Caco-2 (cell line): ENCODE data around the gene CST6. TPM values are rescaled to one million over a fixed set of nuclear protein-coding genes. Genes with fewer than 3 reads are reported as not detected.

ENCODE experiments used
- BruUV-seq: library from RNA; stranded (reverse); fragments of 400-500 nt; replicated peaks from 2 replicates; lab custom pipeline; 2021; lab: Mats Ljungman, UMichigan
- CTCF ChIA-PET: fragments of 300-600 bp; sonication (Branson Sonifier 250); formaldehyde crosslinking; loops from one replicate; lab custom pipeline; 2022; ENCODE audit warnings: antibody characterized with exemption; lab: Charles Lee
- POLR2A ChIA-PET: fragments of 300-600 bp; sonication (Branson Sonifier 250); formaldehyde crosslinking; loops from one replicate; lab custom pipeline; 2022; ENCODE audit warnings: antibody characterized with exemption; lab: Charles Lee
- DNase-seq, 2 experiments: peaks; one replicate each; pipeline versions ENCODE4 v3.0.0 to v3.0.0-alpha.2; 2020 to 2022
- H3K27me3 ChIP-seq: replicated peaks from 2 replicates; pipeline ENCODE4 v1.6.0; 2011; ENCODE audit warnings: low read length; ENCODE audit not compliant: control insufficient read depth, insufficient read depth
- H3K36me3 ChIP-seq: 2 replicates; pipeline ENCODE4 v1.5.1; 2011; ENCODE audit warnings: low read length; ENCODE audit not compliant: control insufficient read depth, insufficient read depth
- H3K4me1 ChIP-seq: fragments of 250-450 bp; sonication (Bioruptor Pico); 2 replicates; pipeline ENCODE4 v1.5.1; 2020; ENCODE audit warnings: mild to moderate bottlenecking
- H3K4me3 ChIP-seq: 2 replicates; pipeline ENCODE4 v1.5.1; 2011; ENCODE audit warnings: low read depth, mild to moderate bottlenecking, control low read depth, low read length
- H3K9me3 ChIP-seq: fragments of 250-450 bp; sonication (Bioruptor Pico); 2 replicates; pipeline ENCODE4 v1.5.1; 2020; ENCODE audit warnings: mild to moderate bottlenecking, moderate library complexity
- H3K27ac Mint-ChIP-seq: one replicate; pipeline ENCODE4 v1.8.0; 2022; ENCODE audit warnings: mixed read lengths; ENCODE audit not compliant: unreplicated experiment
- H3K27me3 Mint-ChIP-seq: one replicate; pipeline ENCODE4 v1.8.0; 2022; ENCODE audit warnings: mixed read lengths; ENCODE audit not compliant: insufficient read depth, unreplicated experiment
- H3K36me3 Mint-ChIP-seq: one replicate; pipeline ENCODE4 v1.8.0; 2022; ENCODE audit warnings: mild to moderate bottlenecking, mixed read lengths; ENCODE audit not compliant: insufficient read depth, unreplicated experiment
- H3K4me1 Mint-ChIP-seq: one replicate; pipeline ENCODE4 v1.8.0; 2022; ENCODE audit warnings: low read depth, mixed read lengths; ENCODE audit not compliant: unreplicated experiment
- H3K4me3 Mint-ChIP-seq: one replicate; pipeline ENCODE4 v1.8.0; 2022; ENCODE audit warnings: mild to moderate bottlenecking, moderate library complexity, mixed read lengths; ENCODE audit not compliant: unreplicated experiment
- H3K9me3 Mint-ChIP-seq: one replicate; pipeline ENCODE4 v1.8.0; 2022; ENCODE audit warnings: mixed read lengths; ENCODE audit not compliant: unreplicated experiment
- CTCF ChIP-seq, 2 experiments: fragments of 200-600 bp in 1 of 2; IDR thresholded peaks; 1 replicate in 1 of 2; 2 replicates in 1 of 2; pipeline versions ENCODE4 v1.5.1 to v1.8.0; 2011 to 2022; ENCODE audit warnings: antibody characterized with exemption in 1 of 2, control low read depth in 1 of 2, inconsistent platforms in 1 of 2, low read depth in 1 of 2, low read length in 1 of 2, mild to moderate bottlenecking in 1 of 2, moderate library complexity in 1 of 2; ENCODE audit not compliant: insufficient read depth in 1 of 2, severe bottlenecking in 1 of 2, unreplicated experiment in 1 of 2
- intact Hi-C: fragments of 100-400 bp; cut with micrococcal nuclease; formaldehyde crosslinking; loops from one replicate; pipeline ENCODE4 v1.10.0; 2022; ENCODE audit not compliant: unreplicated experiment
- total RNA-seq: library from RNA; stranded (reverse); gene quantifications from 2 replicates; pipeline ENCODE4 v1.2.3, GENCODE V29; 2022

Gene CST6
- total RNA-seq, 1 experiment from 2014 or later: not detected

GRCh38 chr11:66051766-66052663, 40.2 kb downstream of the CST6 start, which contains the start of gene SF3B2:
TSS of gene SF3B2 (plus strand) at chr11:66052364. CDS start at chr11:66052385, 21 bp downstream.
- Histone ChIP-seq H3K9me3 (no peaks in the 10 kb centered on the region), H3K4me1 (peaks cover 9% of the 10 kb centered on the region), H3K4me3 (peak within 1 kb of the TSS; percentile 71), H3K27me3 (no peaks in the 10 kb centered on the region), H3K36me3 (peaks cover 7% of the 10 kb centered on the region)
- ChIA-PET POLR2A (interaction anchor here (0.5 to 2.3 kb wide), 17 partner anchors 10 to 1066 kb away, joined by 3 to 14 read pairs (median 4); partner anchors contain the start of genes BANF1, CCDC85B, KAT5 and TM7SF2), CTCF (interaction anchor here (0.6 to 2.0 kb wide), 10 partner anchors 13 to 331 kb away, joined by 3 to 7 read pairs (median 4); partner anchors contain the start of genes CCDC85B, FIBP, MUS81 and RNASEH2C)
- Mint-ChIP-seq H3K27ac (peak within 1 kb of the TSS; percentile 96), H3K27me3 (no peaks in the 10 kb centered on the region), H3K9me3 (no peaks in the 10 kb centered on the region), H3K4me3 (peak within 1 kb of the TSS; percentile 91), H3K4me1 (peaks cover 14% of the 10 kb centered on the region), H3K36me3 (peaks cover 45% of the 10 kb centered on the region)
- DNase-seq: peak; percentile 99
- TF ChIP-seq CTCF (IDR thresholded peaks at IDR 0.05; ENCODE audit: insufficient read depth in 1 of 2, low read depth in 1 of 2, low read length in 1 of 2, severe bottlenecking in 1 of 2, unreplicated experiment in 1 of 2): peak in 1 of 2 experiments; percentile 0
- intact Hi-C loops: loop anchor here (2.0 to 5.0 kb wide), 2 partner anchors 17 to 300 kb away; no protein-coding TSS in a partner anchor
- BruUV-seq: no TSS peak

- peak overlapping the region; percentile 91 for H3K4me3 Mint-ChIP-seq
- Histone ChIP-seq H3K4me3 (peak overlapping the region; percentile 71), H3K27me3 (no peaks in the 10 kb centered on the region), H3K36me3 (peaks cover 7% of the 10 kb centered on the region), H3K4me1 (peaks cover 9% of the 10 kb centered on the region), H3K9me3 (no peaks in the 10 kb centered on the region)
- intact Hi-C loops: loop anchor here (2.0 to 5.0 kb wide), 2 partner anchors 16 to 300 kb away; no protein-coding TSS in a partner anchor
- peaks cover 14% of the 10 kb centered on the region for H3K4me1 Mint-ChIP-seq
- H3K9me3 Mint-ChIP-seq: no peaks in the 10 kb centered on the region
- peak overlapping the region; percentile 96 for H3K27ac Mint-ChIP-seq
- no peak for DNase-seq
- peaks cover 51% of the 10 kb centered on the region for H3K36me3 Mint-ChIP-seq
- ChIA-PET CTCF (interaction anchor here (0.6 to 2.0 kb wide), 8 partner anchors 15 to 332 kb away, joined by 3 to 7 read pairs (median 4); partner anchors contain the start of genes CCDC85B, FIBP, MUS81 and RNASEH2C), POLR2A (interaction anchor here (0.5 to 2.3 kb wide), 13 partner anchors 10 to 941 kb away, joined by 3 to 14 read pairs (median 4); partner anchors contain the start of genes BANF1, CCDC85B, KAT5 and TM7SF2)
- no TSS peak for BruUV-seq
- H3K27me3 Mint-ChIP-seq: no peaks in the 10 kb centered on the region
- peak in 1 of 2 experiments; percentile 8 for TF ChIP-seq CTCF (IDR thresholded peaks at IDR 0.05; ENCODE audit: insufficient read depth in 1 of 2, low read depth in 1 of 2, low read length in 1 of 2, severe bottlenecking in 1 of 2, unreplicated experiment in 1 of 2)
Measured at GRCh38 chr11:66052664-66052982, 40.8 kb downstream of the CST6 start.

- Mint-ChIP-seq H3K4me1 (peaks cover 14% of the 10 kb centered on the region), H3K27me3 (no peaks in the 10 kb centered on the region), H3K36me3 (peaks cover 74% of the 10 kb centered on the region), H3K27ac (no peak overlapping the region), H3K9me3 (no peaks in the 10 kb centered on the region), H3K4me3 (peak overlapping the region; percentile 56)
- DNase-seq: no peak
- H3K4me3 ChIP-seq: no peak overlapping the region
- H3K9me3 ChIP-seq: no peaks in the 10 kb centered on the region
- no TSS peak for BruUV-seq
- H3K4me1 ChIP-seq: peaks cover 9% of the 10 kb centered on the region
- TF ChIP-seq CTCF (IDR thresholded peaks at IDR 0.05; ENCODE audit: insufficient read depth in 1 of 2, low read depth in 1 of 2, low read length in 1 of 2, severe bottlenecking in 1 of 2, unreplicated experiment in 1 of 2): no peak
- H3K27me3 ChIP-seq: no peaks in the 10 kb centered on the region
- CTCF ChIA-PET: no interaction called here
- peaks cover 17% of the 10 kb centered on the region for H3K36me3 ChIP-seq
- POLR2A ChIA-PET: no interaction called here
- intact Hi-C loops: no loop called here
Measured at GRCh38 chr11:66055021-66055420, 43.2 kb downstream of the CST6 start.
